ENCODE data around the gene CDHR5.
"Not testable (repeated sequence)": the region's sequence is repeated elsewhere in the genome, so short reads cannot be mapped to it uniquely, and the experiment has no call there.

The CDHR5 gene

DNA sequence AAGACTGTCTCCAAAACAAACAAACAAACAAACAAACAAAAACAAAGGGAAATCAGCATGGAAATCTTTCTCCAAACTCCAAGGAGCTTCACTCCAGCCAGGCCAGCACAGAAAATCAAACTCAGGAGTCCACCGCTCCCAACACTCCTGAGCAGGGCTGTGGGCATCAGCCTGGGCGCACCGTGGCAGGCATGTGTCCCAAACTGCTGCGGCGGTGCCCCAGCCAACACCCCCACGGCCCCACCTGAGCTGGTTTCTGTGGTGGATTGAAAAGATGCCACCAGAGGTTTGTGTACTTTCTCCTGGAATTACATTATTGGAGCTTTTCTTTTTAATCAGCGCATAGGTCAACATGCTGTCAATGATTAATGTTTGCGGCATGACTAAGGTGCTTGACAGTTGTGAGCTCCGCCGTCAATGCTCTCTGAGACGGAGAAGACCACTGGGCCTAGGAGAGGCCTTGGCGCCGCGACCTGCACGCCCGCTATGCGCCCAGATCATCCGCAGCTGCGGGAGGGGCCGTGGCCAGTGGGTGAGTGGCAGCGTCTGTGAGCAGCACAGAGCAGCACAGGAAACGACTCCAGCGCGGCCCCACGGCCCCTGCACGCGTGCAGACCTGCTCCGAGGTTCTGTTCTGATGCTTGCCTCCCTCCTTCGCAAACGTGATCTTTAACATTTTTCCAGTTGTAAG, 30.4 kb upstream of the CDHR5 start:
- Mint-ChIP-seq H3K4me1 (no peaks in the 10 kb centered on the region), H3K36me3 (peaks cover 10% of the 10 kb centered on the region), H3K9me3 (no peaks in the 10 kb centered on the region), H3K27ac (no peak overlapping the region), H3K4me3 (no peak overlapping the region), H3K27me3 (no peaks in the 10 kb centered on the region)
- CTCF ChIA-PET = no interaction called here
- no peak for DNase-seq

DNA sequence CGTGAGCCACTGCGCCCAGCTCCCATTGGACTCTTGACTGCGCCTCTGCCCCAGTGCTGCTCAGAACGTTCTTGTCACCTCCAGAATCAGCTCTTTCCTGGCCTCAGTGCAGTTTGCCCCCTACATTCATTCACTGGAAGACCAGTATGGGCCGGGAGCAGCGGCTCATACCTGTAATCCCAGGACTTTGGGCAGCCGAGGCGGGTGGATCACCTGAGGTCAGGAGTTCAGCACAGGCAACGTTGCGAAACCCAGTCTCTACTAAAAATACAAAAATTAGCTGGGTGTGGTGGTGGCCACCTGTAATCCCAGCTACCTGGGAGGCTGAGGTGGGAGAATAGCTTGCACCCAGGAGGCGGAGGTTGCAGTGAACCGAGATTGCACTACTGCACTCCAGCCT, 29.7 kb upstream of the CDHR5 start:
- not testable (repeated sequence) for DNase-seq, H3K27ac Mint-ChIP-seq, H3K27me3 Mint-ChIP-seq, H3K36me3 Mint-ChIP-seq, H3K4me1 Mint-ChIP-seq, H3K4me3 Mint-ChIP-seq, H3K9me3 Mint-ChIP-seq
- CTCF ChIA-PET = interaction anchor here (0.7 kb wide), 1 partner anchor 911 kb away, joined by 3 read pairs; no protein-coding TSS in a partner anchor

GRCh38 chr11:653837-654236, 29.1 kb upstream of the CDHR5 start:
- CTCF ChIA-PET = interaction anchor here (0.7 kb wide), 1 partner anchor 911 kb away, joined by 3 read pairs; no protein-coding TSS in a partner anchor
- H3K9me3 Mint-ChIP-seq = no peaks in the 10 kb centered on the region
- H3K4me3 Mint-ChIP-seq = no peak overlapping the region
- no peaks in the 10 kb centered on the region for H3K4me1 Mint-ChIP-seq
- no peaks in the 10 kb centered on the region for H3K27me3 Mint-ChIP-seq
- no peak overlapping the region for H3K27ac Mint-ChIP-seq
- DNase-seq = no peak
- H3K36me3 Mint-ChIP-seq = peaks cover 9% of the 10 kb centered on the region

DNA sequence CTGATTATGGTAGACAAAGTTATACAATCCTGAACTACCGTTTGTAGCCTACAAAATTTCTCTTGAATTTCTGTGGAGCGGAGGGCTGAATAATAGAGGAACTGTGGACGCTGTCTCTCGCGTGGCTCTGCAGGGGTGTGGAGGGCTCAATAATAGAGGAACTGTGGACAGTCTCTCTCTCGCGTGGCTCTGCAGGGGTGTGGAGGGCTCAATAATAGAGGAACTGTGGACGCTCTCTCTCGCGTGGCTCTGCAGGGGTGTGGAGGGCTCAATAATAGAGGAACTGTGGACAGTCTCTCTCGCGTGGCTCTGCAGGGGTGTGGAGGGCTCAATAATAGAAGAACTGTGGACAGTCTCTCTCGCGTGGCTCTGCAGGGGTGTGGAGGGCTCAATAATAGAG, 28.4 kb upstream of the CDHR5 start:
- CTCF ChIA-PET, H3K36me3 Mint-ChIP-seq: not testable (repeated sequence)

DNA sequence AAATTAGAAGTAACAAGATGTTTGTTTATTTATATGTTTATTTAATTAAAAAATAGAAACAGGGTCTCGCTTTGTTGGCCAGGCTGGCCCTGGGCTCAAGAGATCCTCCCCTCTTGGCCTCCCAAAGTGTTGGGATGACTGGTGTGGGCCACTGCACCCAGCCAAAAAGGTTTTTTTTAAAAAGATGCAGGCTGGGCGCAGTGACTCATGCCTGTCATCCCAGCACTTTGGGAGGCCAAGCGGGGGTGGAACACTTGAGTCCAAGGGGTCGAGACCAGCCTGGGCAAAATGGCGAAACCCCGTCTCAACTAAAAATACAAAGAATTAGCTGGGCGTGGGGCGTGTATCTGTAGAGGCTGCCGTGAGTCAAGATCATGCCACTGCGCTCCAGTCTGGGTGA, 25.7 kb upstream of the CDHR5 start:
- no peaks in the 10 kb centered on the region for H3K27me3 Mint-ChIP-seq
- no peak overlapping the region for H3K4me3 Mint-ChIP-seq
- CTCF ChIA-PET = no interaction called here
- H3K9me3 Mint-ChIP-seq = no peaks in the 10 kb centered on the region
- no peak overlapping the region for H3K27ac Mint-ChIP-seq
- peaks cover 15% of the 10 kb centered on the region for H3K36me3 Mint-ChIP-seq
- peaks cover 2% of the 10 kb centered on the region for H3K4me1 Mint-ChIP-seq
- no peak for DNase-seq

More for the DNA sequence above, 28.4 kb upstream of the CDHR5 start:
- DNase-seq, H3K9me3 Mint-ChIP-seq, H3K27ac Mint-ChIP-seq, H3K4me1 Mint-ChIP-seq, H3K4me3 Mint-ChIP-seq, H3K27me3 Mint-ChIP-seq: not testable (repeated sequence)

GRCh38 chr11:647672-648158, 23.0 kb upstream of the CDHR5 start:
- CTCF ChIA-PET = interaction anchor here (1.3 kb wide), 1 partner anchor 15 kb away, joined by 3 read pairs; no protein-coding TSS in a partner anchor
- H3K27me3 Mint-ChIP-seq, H3K27ac Mint-ChIP-seq, H3K4me1 Mint-ChIP-seq, H3K9me3 Mint-ChIP-seq, DNase-seq, H3K4me3 Mint-ChIP-seq: not testable (repeated sequence)
- peaks cover 15% of the 10 kb centered on the region for H3K36me3 Mint-ChIP-seq

DNA sequence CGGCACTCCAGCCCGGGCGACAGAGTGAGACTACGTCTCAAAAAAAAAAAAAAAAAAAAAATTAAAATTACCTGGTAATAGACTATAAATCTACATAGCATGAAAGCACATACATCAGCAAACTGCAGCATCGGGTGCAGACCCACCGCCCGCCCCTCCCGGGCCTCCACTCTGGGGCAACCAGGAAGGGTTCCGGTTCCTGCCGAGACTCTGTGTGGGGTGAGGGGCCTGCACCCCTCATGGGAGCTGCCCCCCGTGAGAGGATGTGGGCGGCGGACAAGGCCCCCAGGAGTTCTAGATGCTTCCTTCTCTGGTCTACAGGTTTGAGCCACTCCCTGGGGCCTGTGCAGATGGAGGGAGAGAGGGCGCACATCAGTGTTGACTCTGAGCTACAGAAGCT, 21.5 kb upstream of the CDHR5 start:
- H3K4me3 Mint-ChIP-seq = no peak overlapping the region
- H3K4me1 Mint-ChIP-seq = peaks cover 2% of the 10 kb centered on the region
- H3K36me3 Mint-ChIP-seq = peaks cover 10% of the 10 kb centered on the region
- H3K9me3 Mint-ChIP-seq = no peaks in the 10 kb centered on the region
- H3K27me3 Mint-ChIP-seq = peaks cover 10% of the 10 kb centered on the region
- CTCF ChIA-PET = interaction anchor here (1.3 kb wide), 1 partner anchor 16 kb away, joined by 3 read pairs; no protein-coding TSS in a partner anchor
- DNase-seq = no peak
- H3K27ac Mint-ChIP-seq = no peak overlapping the region

DNA sequence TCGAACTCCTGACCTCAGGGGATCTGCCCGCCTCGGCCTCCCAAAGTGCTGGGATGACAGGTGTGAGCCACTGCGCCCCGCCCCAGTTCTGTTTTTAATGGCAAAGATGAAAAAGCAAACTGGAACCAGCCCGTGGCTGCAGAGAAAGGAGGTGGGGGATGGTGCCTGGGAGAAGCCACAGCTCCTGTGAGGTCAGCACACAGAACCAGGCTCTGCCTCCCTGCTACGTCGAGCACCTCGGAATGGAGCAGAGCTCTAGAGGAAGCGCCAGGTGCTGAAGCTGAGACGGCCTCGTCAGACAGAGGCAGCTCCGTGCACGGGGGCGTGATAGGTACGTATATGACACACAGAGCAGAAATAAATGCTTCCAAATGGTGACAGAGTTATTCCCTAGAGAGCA, 20.8 kb upstream of the CDHR5 start:
- H3K4me3 Mint-ChIP-seq = no peak overlapping the region
- peaks cover 17% of the 10 kb centered on the region for H3K27me3 Mint-ChIP-seq
- no peaks in the 10 kb centered on the region for H3K9me3 Mint-ChIP-seq
- no peak for DNase-seq
- peaks cover 8% of the 10 kb centered on the region for H3K36me3 Mint-ChIP-seq
- CTCF ChIA-PET = no interaction called here
- H3K27ac Mint-ChIP-seq = no peak overlapping the region
- H3K4me1 Mint-ChIP-seq = peaks cover 2% of the 10 kb centered on the region

DNA sequence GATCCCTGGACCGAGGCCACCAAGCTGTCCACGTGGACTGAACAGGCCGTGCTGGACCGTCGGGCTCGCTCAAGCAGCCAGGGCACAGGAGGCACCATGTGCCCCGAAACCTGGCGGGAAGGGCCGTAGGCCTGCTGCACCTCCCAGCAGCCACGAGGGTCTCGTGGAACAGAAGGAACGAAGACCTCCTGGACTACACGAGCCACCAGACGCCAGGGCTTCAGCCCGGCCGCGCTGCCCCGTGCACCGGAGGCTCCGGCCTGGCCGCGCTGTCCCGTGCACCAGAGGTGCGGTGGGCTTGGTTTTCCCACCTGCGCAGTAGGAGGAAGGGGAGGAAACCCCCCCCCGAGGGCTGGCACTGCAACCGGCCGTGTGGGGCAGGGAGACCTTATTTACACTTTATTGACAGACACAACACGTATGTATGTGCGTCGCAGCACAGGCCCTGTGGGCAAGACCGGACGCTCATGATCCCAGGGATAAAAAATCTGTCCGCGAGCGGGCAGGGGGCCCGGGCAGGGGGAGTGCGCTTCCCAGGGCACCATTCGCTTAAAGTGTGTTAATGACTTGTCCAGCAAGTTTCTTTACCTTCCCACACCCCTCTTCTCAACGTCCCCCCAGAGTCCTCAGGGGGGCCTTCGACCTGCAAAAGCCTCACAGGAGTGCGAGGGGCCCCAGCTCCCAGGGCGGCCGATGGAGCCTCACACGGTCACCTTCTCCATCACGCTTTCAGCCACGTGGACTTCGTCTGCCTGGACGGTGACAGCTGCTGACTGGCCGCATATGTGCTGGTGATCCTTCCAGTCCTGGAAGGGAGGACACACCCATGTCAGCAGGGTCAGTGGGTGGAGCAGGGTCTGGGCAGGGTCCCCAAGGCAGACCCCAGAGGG, 19.3 kb upstream of the CDHR5 start:
- no peak for DNase-seq
- H3K27ac Mint-ChIP-seq = no peak overlapping the region
- H3K4me3 Mint-ChIP-seq = no peak overlapping the region
- no peaks in the 10 kb centered on the region for H3K9me3 Mint-ChIP-seq
- peaks cover 8% of the 10 kb centered on the region for H3K36me3 Mint-ChIP-seq
- CTCF ChIA-PET = no interaction called here
- H3K27me3 Mint-ChIP-seq = peaks cover 31% of the 10 kb centered on the region
- H3K4me1 Mint-ChIP-seq = peaks cover 5% of the 10 kb centered on the region

GRCh38 chr11:643366-643765, 18.6 kb upstream of the CDHR5 start:
- Mint-ChIP-seq H3K36me3 (peaks cover 12% of the 10 kb centered on the region), H3K9me3 (no peaks in the 10 kb centered on the region), H3K27ac (no peak overlapping the region), H3K4me1 (peaks cover 10% of the 10 kb centered on the region), H3K4me3 (no peak overlapping the region), H3K27me3 (peaks cover 39% of the 10 kb centered on the region)
- no peak for DNase-seq
- CTCF ChIA-PET = no interaction called here

GRCh38 chr11:641806-642370, 17.1 kb upstream of the CDHR5 start:
- Mint-ChIP-seq H3K4me1 (peaks cover 16% of the 10 kb centered on the region), H3K9me3 (no peaks in the 10 kb centered on the region), H3K4me3 (no peak overlapping the region), H3K27me3 (peaks cover 53% of the 10 kb centered on the region), H3K36me3 (peaks cover 10% of the 10 kb centered on the region), H3K27ac (no peak overlapping the region)
- no peak for DNase-seq
- CTCF ChIA-PET = no interaction called here

DNA sequence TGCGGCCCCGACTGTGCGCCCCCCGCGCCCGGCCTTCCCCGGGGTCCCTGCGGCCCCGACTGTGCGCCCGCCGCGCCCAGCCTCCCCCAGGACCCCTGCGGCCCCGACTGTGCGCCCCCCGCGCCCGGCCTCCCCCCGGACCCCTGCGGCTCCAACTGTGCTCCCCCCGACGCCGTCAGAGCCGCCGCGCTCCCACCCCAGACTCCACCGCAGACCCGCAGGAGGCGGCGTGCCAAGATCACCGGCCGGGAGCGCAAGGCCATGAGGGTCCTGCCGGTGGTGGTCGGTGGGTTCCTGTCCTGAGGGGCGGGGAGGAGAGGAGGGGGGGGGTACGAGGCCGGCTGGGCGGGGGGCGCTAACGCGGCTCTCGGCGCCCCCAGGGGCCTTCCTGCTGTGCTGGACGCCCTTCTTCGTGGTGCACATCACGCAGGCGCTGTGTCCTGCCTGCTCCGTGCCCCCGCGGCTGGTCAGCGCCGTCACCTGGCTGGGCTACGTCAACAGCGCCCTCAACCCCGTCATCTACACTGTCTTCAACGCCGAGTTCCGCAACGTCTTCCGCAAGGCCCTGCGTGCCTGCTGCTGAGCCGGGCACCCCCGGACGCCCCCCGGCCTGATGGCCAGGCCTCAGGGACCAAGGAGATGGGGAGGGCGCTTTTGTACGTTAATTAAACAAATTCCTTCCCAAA, 15.4 kb upstream of the CDHR5 start:
- Mint-ChIP-seq H3K27ac (no peak overlapping the region), H3K27me3 (peaks cover 71% of the 10 kb centered on the region), H3K36me3 (peaks cover 6% of the 10 kb centered on the region), H3K4me1 (peaks cover 14% of the 10 kb centered on the region), H3K9me3 (no peaks in the 10 kb centered on the region), H3K4me3 (no peak overlapping the region)
- no peak for DNase-seq
- CTCF ChIA-PET = interaction anchor here (1.2 kb wide), 1 partner anchor 105 kb away, joined by 3 read pairs; the partner anchor contains the start of gene HRAS

DNA sequence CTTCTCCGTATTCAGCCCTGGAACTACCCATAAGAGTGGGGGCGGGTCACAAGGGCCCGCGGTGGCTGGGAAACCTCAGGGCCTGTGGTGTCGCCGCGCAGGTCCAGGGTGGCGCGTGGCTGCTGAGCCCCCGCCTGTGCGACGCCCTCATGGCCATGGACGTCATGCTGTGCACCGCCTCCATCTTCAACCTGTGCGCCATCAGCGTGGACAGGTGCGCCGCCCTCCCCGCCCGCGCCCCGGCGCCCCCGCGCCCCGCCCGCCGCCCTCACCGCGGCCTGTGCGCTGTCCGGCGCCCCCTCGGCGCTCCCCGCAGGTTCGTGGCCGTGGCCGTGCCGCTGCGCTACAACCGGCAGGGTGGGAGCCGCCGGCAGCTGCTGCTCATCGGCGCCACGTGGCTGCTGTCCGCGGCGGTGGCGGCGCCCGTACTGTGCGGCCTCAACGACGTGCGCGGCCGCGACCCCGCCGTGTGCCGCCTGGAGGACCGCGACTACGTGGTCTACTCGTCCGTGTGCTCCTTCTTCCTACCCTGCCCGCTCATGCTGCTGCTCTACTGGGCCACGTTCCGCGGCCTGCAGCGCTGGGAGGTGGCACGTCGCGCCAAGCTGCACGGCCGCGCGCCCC, 14.7 kb upstream of the CDHR5 start:
- no peak for DNase-seq
- Mint-ChIP-seq H3K4me1 (peaks cover 14% of the 10 kb centered on the region), H3K9me3 (no peaks in the 10 kb centered on the region), H3K27me3 (peaks cover 74% of the 10 kb centered on the region), H3K27ac (no peak overlapping the region), H3K36me3 (peaks cover 6% of the 10 kb centered on the region), H3K4me3 (no peak overlapping the region)
- CTCF ChIA-PET = no interaction called here
